Regular cardiac myocyte (primary cell): ENCODE measurements around the gene NT5C3A. TPM values are rescaled to one million over a fixed set of nuclear protein-coding genes. Genes with fewer than 3 reads are reported as not detected.

Experiments used
- total RNA-seq: library from RNA; depleted of rRNA; stranded (reverse); fragments of >200 nt; gene quantifications from 2 replicates; pipeline ENCODE4 v1.2.3, GENCODE V29; 2014

The NT5C3A gene
- total RNA-seq, result 16.1 and 18.6 TPM in 2 replicates

GRCh38 chr7:33062023-33062781, at the start of gene NT5C3A:
NT5C3A (minus strand) TSS chr7:33062776; CDS start chr7:33062705, 71 bp downstream.

GRCh38 chr7:33109005-33109757, 46.6 kb upstream of the NT5C3A start, which contains the start of gene RP9:
RP9 (minus strand) TSS chr7:33109404; CDS start chr7:33109372, 32 bp downstream.

Other genes with a start within 250 kb of the NT5C3A start
- 44.5 and 53.3 TPM in 2 replicates for gene KBTBD2, start 171.0 kb downstream of the NT5C3A start, total RNA-seq
- gene FKBP9, start 105.3 kb downstream of the NT5C3A start, total RNA-seq, result 179 and 345 TPM in 2 replicates
- gene RP9, start 46.6 kb upstream of the NT5C3A start, total RNA-seq, result 6.8 and 10.0 TPM in 2 replicates
- gene BBS9, start 66.8 kb upstream of the NT5C3A start, total RNA-seq, result 18.2 and 30.4 TPM in 2 replicates